ENCODE results near the gene HOMEZ.
A peak's percentile ranks its signal among the peaks of the same experiment; 100 is the strongest.

HOMEZ gene

GRCh38 chr14:23307687-23308644, 22.0 kb upstream of the HOMEZ start:
- no peaks in the 10 kb centered on the region for H3K27me3 ChIP-seq
- H3K27ac ChIP-seq = no peak overlapping the region
- peak overlapping the region; percentile 95 for H3K4me2 ChIP-seq
- H3K4me3 ChIP-seq = peak overlapping the region; percentile 77
- H4K20me1 ChIP-seq = no peaks in the 10 kb centered on the region
- H3K4me1 ChIP-seq = peaks cover 60% of the 10 kb centered on the region
- H3K9me3 ChIP-seq = no peaks in the 10 kb centered on the region
- peaks cover 41% of the 10 kb centered on the region for H3K36me3 ChIP-seq
- no peak for TF ChIP-seq Cebpa-rat (IDR thresholded peaks at IDR 0.05)
- 0 out of 2 replicates have a peak overlapping the region, but pooled peaks have one; percentile 84 for H3K9ac ChIP-seq

GRCh38 chr14:23307146-23307530, 21.2 kb upstream of the HOMEZ start:
- H4K20me1 ChIP-seq = no peaks in the 10 kb centered on the region
- H3K4me3 ChIP-seq = peak overlapping the region; percentile 77
- H3K27ac ChIP-seq = peak overlapping the region; percentile 81
- no peaks in the 10 kb centered on the region for H3K27me3 ChIP-seq
- peak overlapping the region; percentile 84 for H3K9ac ChIP-seq
- no peak for TF ChIP-seq Cebpa-rat (IDR thresholded peaks at IDR 0.05)
- H3K36me3 ChIP-seq = peaks cover 37% of the 10 kb centered on the region
- peak overlapping the region; percentile 95 for H3K4me2 ChIP-seq
- no peaks in the 10 kb centered on the region for H3K9me3 ChIP-seq
- peaks cover 64% of the 10 kb centered on the region for H3K4me1 ChIP-seq

- Histone ChIP-seq H3K9ac (peak within 1 kb of the TSS; percentile 84), H3K4me2 (peak within 1 kb of the TSS; percentile 95), H4K20me1 (no peaks in the 10 kb centered on the region), H3K9me3 (no peaks in the 10 kb centered on the region), H3K36me3 (peaks cover 37% of the 10 kb centered on the region), H3K27me3 (no peaks in the 10 kb centered on the region), H3K4me3 (peak within 1 kb of the TSS; percentile 77), H3K27ac (peak within 1 kb of the TSS; percentile 81), H3K4me1 (peaks cover 64% of the 10 kb centered on the region)
- no peak for TF ChIP-seq Cebpa-rat (IDR thresholded peaks at IDR 0.05)
These were observed 20.6 kb upstream of the HOMEZ start, which contains the start of gene BCL2L2 for GRCh38 chr14:23306412-23307145. Gene BCL2L2 (plus strand): TSS chr14:23306833. CDS start chr14:23307768, 935 bp downstream.

GRCh38 chr14:23302290-23303225, 16.6 kb upstream of the HOMEZ start, which contains the start of gene PPP1R3E:
Gene PPP1R3E (minus strand): TSS chr14:23302859. CDS start chr14:23302576, 283 bp downstream.
- no peaks in the 10 kb centered on the region for H3K27me3 ChIP-seq
- no peaks in the 10 kb centered on the region for H3K9me3 ChIP-seq
- H3K4me1 ChIP-seq = peaks cover 61% of the 10 kb centered on the region
- H3K27ac ChIP-seq = peak within 1 kb of the TSS; percentile 91
- H4K20me1 ChIP-seq = no peaks in the 10 kb centered on the region
- no peak for TF ChIP-seq Cebpa-rat (IDR thresholded peaks at IDR 0.05)
- H3K4me3 ChIP-seq = peak within 1 kb of the TSS; percentile 85
- peak within 1 kb of the TSS; percentile 88 for H3K9ac ChIP-seq
- H3K4me2 ChIP-seq = peak within 1 kb of the TSS; percentile 97
- peaks cover 18% of the 10 kb centered on the region for H3K36me3 ChIP-seq

- Histone ChIP-seq H3K27me3 (no peaks in the 10 kb centered on the region), H3K4me3 (peak overlapping the region; percentile 85), H4K20me1 (no peaks in the 10 kb centered on the region), H3K4me1 (peaks cover 55% of the 10 kb centered on the region), H3K27ac (peak overlapping the region; percentile 91), H3K36me3 (peaks cover 24% of the 10 kb centered on the region), H3K9me3 (no peaks in the 10 kb centered on the region), H3K4me2 (peak overlapping the region; percentile 97), H3K9ac (peak overlapping the region; percentile 88)
- TF ChIP-seq Cebpa-rat (IDR thresholded peaks at IDR 0.05) = no peak
These were observed 16.0 kb upstream of the HOMEZ start for GRCh38 chr14:23301969-23302289.

GRCh38 chr14:23301288-23301968, 15.5 kb upstream of the HOMEZ start:
- peak overlapping the region; percentile 91 for H3K9ac ChIP-seq
- no peaks in the 10 kb centered on the region for H3K9me3 ChIP-seq
- no peaks in the 10 kb centered on the region for H3K27me3 ChIP-seq
- peak overlapping the region; percentile 91 for H3K27ac ChIP-seq
- H3K4me3 ChIP-seq = peak overlapping the region; percentile 85
- TF ChIP-seq Cebpa-rat (IDR thresholded peaks at IDR 0.05) = no peak
- peaks cover 29% of the 10 kb centered on the region for H3K36me3 ChIP-seq
- H4K20me1 ChIP-seq = no peaks in the 10 kb centered on the region
- H3K4me2 ChIP-seq = peak overlapping the region; percentile 97
- H3K4me1 ChIP-seq = peaks cover 53% of the 10 kb centered on the region

GRCh38 chr14:23300687-23301223, 14.8 kb upstream of the HOMEZ start:
- H3K27ac ChIP-seq = peak overlapping the region; percentile 84
- H3K36me3 ChIP-seq = peaks cover 31% of the 10 kb centered on the region
- H3K4me2 ChIP-seq = peak overlapping the region; percentile 95
- H3K4me3 ChIP-seq = peak overlapping the region; percentile 85
- H4K20me1 ChIP-seq = no peaks in the 10 kb centered on the region
- peak overlapping the region; percentile 91 for H3K9ac ChIP-seq
- peaks cover 48% of the 10 kb centered on the region for H3K4me1 ChIP-seq
- TF ChIP-seq Cebpa-rat (IDR thresholded peaks at IDR 0.05) = no peak
- H3K9me3 ChIP-seq = no peaks in the 10 kb centered on the region
- H3K27me3 ChIP-seq = no peaks in the 10 kb centered on the region

- Histone ChIP-seq H3K27ac (peak overlapping the region; percentile 84), H3K4me2 (peak overlapping the region; percentile 95), H3K4me1 (peaks cover 42% of the 10 kb centered on the region), H3K36me3 (peaks cover 31% of the 10 kb centered on the region), H3K4me3 (peak overlapping the region; percentile 85), H3K9me3 (no peaks in the 10 kb centered on the region), H3K27me3 (no peaks in the 10 kb centered on the region), H3K9ac (peak overlapping the region; percentile 91), H4K20me1 (no peaks in the 10 kb centered on the region)
- no peak for TF ChIP-seq Cebpa-rat (IDR thresholded peaks at IDR 0.05)
These were observed 14.2 kb upstream of the HOMEZ start for GRCh38 chr14:23299986-23300686.

Measured in BLaER1 (cell line).